GM10847 (cell line): ENCODE measurements around the gene CNR2.

Experiments used
- POLR2A ChIP-seq: IDR thresholded peaks from 2 replicates; pipeline ENCODE4 v1.6.1; 2011; ENCODE audit not compliant: insufficient read length; ENCODE audit errors: extremely low read depth

CNR2 gene

GRCh38 chr1:23825076-23825761 is 87.9 kb downstream of the CNR2 start, which contains the start of gene HMGCL:
TSS of gene HMGCL (minus strand) at chr1:23825429. CDS start at chr1:23825415, 14 bp downstream.
- peak; percentile 94 for TF ChIP-seq POLR2A

GRCh38 chr1:23824711-23825075 is 88.5 kb downstream of the CNR2 start:
- TF ChIP-seq POLR2A, result no peak

GRCh38 chr1:23823767-23824166 is 89.4 kb downstream of the CNR2 start:
- no peak for TF ChIP-seq POLR2A
